Fibroblast of the aortic adventitia (primary cell): ENCODE measurements around the gene DSG2. TPM values are rescaled to one million over a fixed set of nuclear protein-coding genes. Genes with fewer than 3 reads are reported as not detected.
A peak's percentile ranks its signal among the peaks of the same experiment; 100 is the strongest.

Experiments used
- DNase-seq: peaks from one replicate; pipeline ENCODE4 v3.0.0-alpha.2; 2010; ENCODE audit warnings: low read depth
- H3K4me3 ChIP-seq: 2 replicates; pipeline ENCODE4 v1.5.1; 2011; ENCODE audit warnings: low read depth, mild to moderate bottlenecking, control low read depth, low read length, moderate library complexity
- total RNA-seq: library from RNA; depleted of rRNA; stranded (reverse); fragments of >200 nt; gene quantifications from 2 replicates; pipeline ENCODE4 v1.2.3, GENCODE V29; 2012; ENCODE audit warnings: low replicate concordance
- TF ChIP-seq, protein P1 (sequence below): IDR thresholded peaks from 2 replicates; pipeline ENCODE4 v1.5.1; 2011; ENCODE audit warnings: mild to moderate bottlenecking, low read length, control low read depth, inconsistent platforms; ENCODE audit not compliant: insufficient read depth

The DSG2 gene
- total RNA-seq: 4.2 and 5.6 TPM in 2 replicates

DNA sequence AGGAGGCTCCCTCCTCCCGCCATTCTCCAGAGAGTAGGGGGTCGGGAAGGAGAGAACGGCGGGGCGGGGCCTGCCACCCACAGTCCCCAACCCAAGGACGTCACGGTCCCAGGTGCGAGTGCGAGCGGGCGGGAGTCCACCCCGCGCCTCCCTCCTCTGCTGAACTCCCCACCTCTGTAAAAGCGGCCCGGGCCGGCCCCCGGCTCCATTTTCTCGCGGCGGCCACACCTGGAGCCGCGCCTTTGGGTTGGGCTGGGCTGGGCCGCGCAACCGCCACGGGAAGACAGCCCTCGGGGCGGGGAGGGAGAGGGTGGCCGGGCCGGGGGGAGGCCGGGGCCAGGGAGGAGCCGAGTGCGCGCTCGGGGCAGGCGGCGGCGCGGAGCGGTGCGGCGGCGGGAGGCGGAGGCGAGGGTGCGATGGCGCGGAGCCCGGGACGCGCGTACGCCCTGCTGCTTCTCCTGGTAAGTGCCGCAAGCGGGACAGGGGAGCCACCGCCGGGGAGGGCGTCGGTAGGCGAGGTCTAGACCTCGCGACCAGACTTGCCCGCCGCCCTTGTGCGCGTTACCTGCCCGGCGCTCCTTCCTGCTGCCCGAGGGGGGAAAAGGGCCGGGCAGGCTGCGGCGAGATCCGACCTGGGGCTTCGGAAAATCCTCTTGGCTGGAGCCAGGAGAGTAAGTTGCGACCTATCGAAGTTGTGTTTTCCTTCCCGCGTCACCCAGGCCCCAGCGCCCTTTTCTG, at the start of gene DSG2:
Gene DSG2, plus strand, starts transcription at position 342 of the 738 bp plus-strand sequence. Its CDS starts 75 bp downstream, at position 417.
- H3K4me3 ChIP-seq: peak within 1 kb of the TSS; percentile 57
- TF ChIP-seq, protein P1, sequence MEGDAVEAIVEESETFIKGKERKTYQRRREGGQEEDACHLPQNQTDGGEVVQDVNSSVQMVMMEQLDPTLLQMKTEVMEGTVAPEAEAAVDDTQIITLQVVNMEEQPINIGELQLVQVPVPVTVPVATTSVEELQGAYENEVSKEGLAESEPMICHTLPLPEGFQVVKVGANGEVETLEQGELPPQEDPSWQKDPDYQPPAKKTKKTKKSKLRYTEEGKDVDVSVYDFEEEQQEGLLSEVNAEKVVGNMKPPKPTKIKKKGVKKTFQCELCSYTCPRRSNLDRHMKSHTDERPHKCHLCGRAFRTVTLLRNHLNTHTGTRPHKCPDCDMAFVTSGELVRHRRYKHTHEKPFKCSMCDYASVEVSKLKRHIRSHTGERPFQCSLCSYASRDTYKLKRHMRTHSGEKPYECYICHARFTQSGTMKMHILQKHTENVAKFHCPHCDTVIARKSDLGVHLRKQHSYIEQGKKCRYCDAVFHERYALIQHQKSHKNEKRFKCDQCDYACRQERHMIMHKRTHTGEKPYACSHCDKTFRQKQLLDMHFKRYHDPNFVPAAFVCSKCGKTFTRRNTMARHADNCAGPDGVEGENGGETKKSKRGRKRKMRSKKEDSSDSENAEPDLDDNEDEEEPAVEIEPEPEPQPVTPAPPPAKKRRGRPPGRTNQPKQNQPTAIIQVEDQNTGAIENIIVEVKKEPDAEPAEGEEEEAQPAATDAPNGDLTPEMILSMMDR: no peak
- DNase-seq: no peak

DNA sequence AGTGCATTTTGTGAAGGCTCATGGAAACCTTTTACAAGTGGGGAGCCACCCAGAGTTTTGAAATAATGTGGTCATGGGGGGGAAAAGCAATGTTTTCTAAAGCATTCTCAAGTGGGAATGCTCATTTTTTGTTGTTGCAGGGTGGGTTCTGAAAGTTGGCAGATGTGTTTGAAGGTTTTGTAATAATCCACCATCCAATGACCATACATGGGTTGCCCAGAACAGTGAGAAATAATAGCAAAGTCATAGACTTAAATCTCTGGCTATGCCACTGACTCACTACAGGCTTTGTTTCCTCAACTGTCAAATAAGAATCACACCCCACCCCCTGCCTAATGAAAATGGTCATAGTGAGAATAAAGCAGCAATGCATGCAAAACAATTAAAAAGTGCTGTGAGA, 47.6 kb upstream of the DSG2 start:
- DNase-seq: peak; percentile 51
- H3K4me3 ChIP-seq: no peak overlapping the region
- TF ChIP-seq, protein P1: no peak

DNA sequence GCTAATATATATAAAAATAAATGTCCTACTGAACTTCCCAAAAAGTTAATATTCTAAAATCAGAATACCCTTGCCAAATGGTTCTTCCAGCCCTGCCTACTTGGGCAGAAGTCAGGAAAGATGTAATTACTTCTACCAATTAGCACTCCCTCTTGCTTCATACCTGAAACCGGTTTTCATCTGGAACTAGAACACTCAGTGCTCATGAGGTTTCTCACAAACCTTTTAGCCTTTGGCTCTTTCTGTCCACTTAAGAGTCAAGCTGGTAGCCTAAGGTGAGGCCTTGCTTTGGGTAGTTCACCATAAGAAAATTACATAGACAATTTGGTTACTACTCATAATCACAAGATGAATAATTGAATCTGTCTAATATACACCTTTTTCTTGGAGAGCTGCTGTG, 46.4 kb upstream of the DSG2 start:
- H3K4me3 ChIP-seq: no peak overlapping the region
- TF ChIP-seq, protein P1: no peak
- no peak for DNase-seq

DNA sequence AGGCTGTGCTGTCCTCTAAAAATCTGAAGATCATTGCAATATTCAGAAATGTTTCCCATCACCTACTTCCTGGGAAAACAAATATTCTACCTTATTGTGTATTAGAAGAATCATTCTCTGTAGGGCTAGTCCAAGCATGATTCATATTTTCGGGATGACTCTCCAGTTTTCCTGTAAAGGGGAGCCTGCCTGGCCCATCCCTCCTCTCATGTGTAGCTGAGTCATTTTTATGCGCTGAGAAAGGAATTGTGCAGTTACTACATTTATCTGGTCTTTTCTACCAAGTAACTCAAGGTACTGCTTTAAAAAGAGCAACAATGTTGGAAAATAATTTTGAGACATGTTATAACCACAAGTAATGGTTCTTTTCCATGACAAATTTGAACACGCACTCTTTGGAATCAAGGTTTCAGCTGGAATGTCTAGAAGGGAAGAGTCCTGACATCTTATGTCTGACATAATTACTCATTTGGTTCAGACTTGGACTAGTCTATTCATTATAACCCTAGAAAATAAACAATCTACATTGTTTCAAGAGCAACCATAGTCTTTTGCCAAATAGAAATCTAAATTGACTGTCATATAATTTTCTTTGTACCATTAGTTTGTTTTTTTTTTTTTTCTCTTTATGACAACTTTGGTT, 43.8 kb upstream of the DSG2 start:
- TF ChIP-seq, protein P1: no peak
- no peak overlapping the region for H3K4me3 ChIP-seq
- peak; percentile 54 for DNase-seq

DNA sequence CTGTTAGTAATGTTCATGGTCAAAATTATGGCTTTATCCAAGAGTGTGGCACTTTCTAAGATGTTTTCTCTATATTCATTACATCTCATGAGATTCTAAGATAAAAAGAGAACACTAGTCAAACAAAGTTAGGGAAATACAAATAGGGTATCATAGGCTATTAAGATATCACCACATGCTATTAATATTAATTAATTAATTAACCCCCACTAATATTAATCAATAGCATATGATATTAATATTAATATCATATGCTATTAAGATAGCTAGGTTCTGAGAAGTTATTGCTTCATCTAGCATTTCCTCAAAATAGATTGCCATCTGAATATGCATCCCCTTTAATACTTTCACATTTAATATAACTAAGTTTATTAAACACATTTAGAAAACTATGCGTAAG, 28.3 kb upstream of the DSG2 start:
- no peak for DNase-seq
- H3K4me3 ChIP-seq: no peak overlapping the region
- TF ChIP-seq, protein P1: no peak

DNA sequence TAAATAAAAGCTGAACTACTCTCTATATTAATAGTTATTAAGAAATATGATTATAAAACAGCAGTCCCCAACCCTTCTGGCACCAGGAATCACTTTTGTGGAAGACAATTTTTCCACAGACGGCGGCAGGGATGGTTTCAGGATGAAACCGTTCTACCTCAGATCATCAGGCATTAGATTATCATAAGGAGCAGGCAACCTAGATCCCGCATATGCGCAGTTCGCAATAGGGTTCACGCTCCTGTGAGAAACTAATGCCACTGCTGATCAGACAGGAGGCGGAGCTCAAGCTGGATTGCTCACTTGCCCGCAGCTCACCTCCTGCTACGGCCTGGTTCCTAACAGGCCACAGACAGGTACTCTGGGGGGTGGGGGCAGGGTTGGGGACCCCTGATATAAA, 19.3 kb upstream of the DSG2 start:
- DNase-seq: no peak
- TF ChIP-seq, protein P1: no peak
- no peak overlapping the region for H3K4me3 ChIP-seq
